ENCODE results near the gene CTNNA3. TPM values are rescaled to one million over a fixed set of nuclear protein-coding genes. Genes with fewer than 3 reads are reported as not detected.

The CTNNA3 gene
- total RNA-seq, 1 experiment from 2014 or later = 0.85 TPM

DNA sequence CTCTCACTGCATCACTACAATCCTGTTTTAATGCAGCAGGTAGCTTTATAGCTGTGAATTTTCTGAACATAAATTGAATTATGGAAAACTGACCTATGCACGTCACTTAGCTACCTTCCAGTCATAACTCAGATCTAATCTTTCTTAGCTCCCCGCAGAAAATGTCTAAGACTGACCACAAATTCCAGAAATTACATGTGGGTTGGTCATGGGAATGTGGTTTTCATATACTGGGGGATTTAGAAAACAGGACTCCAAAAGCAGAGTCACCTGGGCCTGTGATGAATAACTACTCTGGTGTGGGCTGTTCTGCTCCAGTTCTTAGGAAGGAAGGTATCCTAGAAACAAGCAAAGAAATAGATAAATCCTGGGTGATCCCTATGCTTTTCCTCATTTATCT is 948.5 kb downstream of the CTNNA3 start:
- ATAC-seq (peak; percentile 62; the same call in 1 of the 2 replicates), DNase-seq (ENCODE audit: low read depth, low spot score) (no peak)
- Histone ChIP-seq H3K4me1 (ENCODE audit: control insufficient read depth, insufficient read depth, low read length) (no peaks in the 10 kb centered on the region), H3K9me3 (ENCODE audit: control insufficient read depth, insufficient read depth, low read depth, low read length) (0 out of 2 replicates have a peak, but pooled peaks cover 2% of the 10 kb centered on the region), H3K27ac (ENCODE audit: low read length) (no peak overlapping the region), H3K27me3 (ENCODE audit: control insufficient read depth, insufficient read depth, low read length) (no peaks in the 10 kb centered on the region), H3K4me3 (ENCODE audit: low read depth in 2 of 2, low read length in 2 of 2) (no peak overlapping the region), H3K36me3 (ENCODE audit: control insufficient read depth, insufficient read depth, low read length) (no peaks in the 10 kb centered on the region)
- ChIA-PET POLR2A (no interaction called here), CTCF (no interaction called here)
- BruUV-seq (replicated peaks) = no TSS peak
- TF ChIP-seq, protein P1, sequence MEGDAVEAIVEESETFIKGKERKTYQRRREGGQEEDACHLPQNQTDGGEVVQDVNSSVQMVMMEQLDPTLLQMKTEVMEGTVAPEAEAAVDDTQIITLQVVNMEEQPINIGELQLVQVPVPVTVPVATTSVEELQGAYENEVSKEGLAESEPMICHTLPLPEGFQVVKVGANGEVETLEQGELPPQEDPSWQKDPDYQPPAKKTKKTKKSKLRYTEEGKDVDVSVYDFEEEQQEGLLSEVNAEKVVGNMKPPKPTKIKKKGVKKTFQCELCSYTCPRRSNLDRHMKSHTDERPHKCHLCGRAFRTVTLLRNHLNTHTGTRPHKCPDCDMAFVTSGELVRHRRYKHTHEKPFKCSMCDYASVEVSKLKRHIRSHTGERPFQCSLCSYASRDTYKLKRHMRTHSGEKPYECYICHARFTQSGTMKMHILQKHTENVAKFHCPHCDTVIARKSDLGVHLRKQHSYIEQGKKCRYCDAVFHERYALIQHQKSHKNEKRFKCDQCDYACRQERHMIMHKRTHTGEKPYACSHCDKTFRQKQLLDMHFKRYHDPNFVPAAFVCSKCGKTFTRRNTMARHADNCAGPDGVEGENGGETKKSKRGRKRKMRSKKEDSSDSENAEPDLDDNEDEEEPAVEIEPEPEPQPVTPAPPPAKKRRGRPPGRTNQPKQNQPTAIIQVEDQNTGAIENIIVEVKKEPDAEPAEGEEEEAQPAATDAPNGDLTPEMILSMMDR (IDR thresholded peaks at IDR 0.05) = no peak
- no peak for TF ChIP-seq SIN3A (IDR thresholded peaks at IDR 0.05; ENCODE audit: borderline replicate concordance, insufficient read depth, low read depth, low read length)
- TF ChIP-seq POLR2AphosphoS5 (IDR thresholded peaks at IDR 0.05; ENCODE audit: low read depth, low read length) = no peak
- TF ChIP-seq, protein P2, sequence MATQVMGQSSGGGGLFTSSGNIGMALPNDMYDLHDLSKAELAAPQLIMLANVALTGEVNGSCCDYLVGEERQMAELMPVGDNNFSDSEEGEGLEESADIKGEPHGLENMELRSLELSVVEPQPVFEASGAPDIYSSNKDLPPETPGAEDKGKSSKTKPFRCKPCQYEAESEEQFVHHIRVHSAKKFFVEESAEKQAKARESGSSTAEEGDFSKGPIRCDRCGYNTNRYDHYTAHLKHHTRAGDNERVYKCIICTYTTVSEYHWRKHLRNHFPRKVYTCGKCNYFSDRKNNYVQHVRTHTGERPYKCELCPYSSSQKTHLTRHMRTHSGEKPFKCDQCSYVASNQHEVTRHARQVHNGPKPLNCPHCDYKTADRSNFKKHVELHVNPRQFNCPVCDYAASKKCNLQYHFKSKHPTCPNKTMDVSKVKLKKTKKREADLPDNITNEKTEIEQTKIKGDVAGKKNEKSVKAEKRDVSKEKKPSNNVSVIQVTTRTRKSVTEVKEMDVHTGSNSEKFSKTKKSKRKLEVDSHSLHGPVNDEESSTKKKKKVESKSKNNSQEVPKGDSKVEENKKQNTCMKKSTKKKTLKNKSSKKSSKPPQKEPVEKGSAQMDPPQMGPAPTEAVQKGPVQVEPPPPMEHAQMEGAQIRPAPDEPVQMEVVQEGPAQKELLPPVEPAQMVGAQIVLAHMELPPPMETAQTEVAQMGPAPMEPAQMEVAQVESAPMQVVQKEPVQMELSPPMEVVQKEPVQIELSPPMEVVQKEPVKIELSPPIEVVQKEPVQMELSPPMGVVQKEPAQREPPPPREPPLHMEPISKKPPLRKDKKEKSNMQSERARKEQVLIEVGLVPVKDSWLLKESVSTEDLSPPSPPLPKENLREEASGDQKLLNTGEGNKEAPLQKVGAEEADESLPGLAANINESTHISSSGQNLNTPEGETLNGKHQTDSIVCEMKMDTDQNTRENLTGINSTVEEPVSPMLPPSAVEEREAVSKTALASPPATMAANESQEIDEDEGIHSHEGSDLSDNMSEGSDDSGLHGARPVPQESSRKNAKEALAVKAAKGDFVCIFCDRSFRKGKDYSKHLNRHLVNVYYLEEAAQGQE (IDR thresholded peaks at IDR 0.05; ENCODE audit: insufficient read depth in 1 of 2, low read depth in 2 of 2, low read length in 1 of 2) = no peak
- TF ChIP-seq TCF7L2 (IDR thresholded peaks at IDR 0.05; ENCODE audit: low read depth, low read length) = no peak
- in situ Hi-C loops (cut with HindIII; ENCODE audit: low pct_unique_long_range_greater_than_20kb, low sequenced_read_pairs) (no loop called here), intact Hi-C loops (cut with micrococcal nuclease; ENCODE audit: unreplicated experiment) (no loop called here)

GRCh38 chr10:66746711-66747110 is 949.3 kb downstream of the CTNNA3 start:
- in situ Hi-C loops (cut with HindIII; ENCODE audit: low pct_unique_long_range_greater_than_20kb, low sequenced_read_pairs) (no loop called here), intact Hi-C loops (cut with micrococcal nuclease; ENCODE audit: unreplicated experiment) (no loop called here)
- H3K27ac ChIP-seq (ENCODE audit: low read length) = no peak overlapping the region
- H3K4me1 ChIP-seq (ENCODE audit: control insufficient read depth, insufficient read depth, low read length) = no peaks in the 10 kb centered on the region
- DNase-seq (ENCODE audit: low read depth, low spot score) (no peak), ATAC-seq (no peak)
- H3K36me3 ChIP-seq (ENCODE audit: control insufficient read depth, insufficient read depth, low read length) = no peaks in the 10 kb centered on the region
- no TSS peak for BruUV-seq (replicated peaks)
- H3K4me3 ChIP-seq (ENCODE audit: low read depth in 2 of 2, low read length in 2 of 2) = no peak overlapping the region
- no peak for TF ChIP-seq SIN3A (IDR thresholded peaks at IDR 0.05; ENCODE audit: borderline replicate concordance, insufficient read depth, low read depth, low read length)
- TF ChIP-seq, protein P2 (IDR thresholded peaks at IDR 0.05; ENCODE audit: insufficient read depth in 1 of 2, low read depth in 2 of 2, low read length in 1 of 2) = no peak
- TF ChIP-seq TCF7L2 (IDR thresholded peaks at IDR 0.05; ENCODE audit: low read depth, low read length) = no peak
- no peak for TF ChIP-seq POLR2AphosphoS5 (IDR thresholded peaks at IDR 0.05; ENCODE audit: low read depth, low read length)
- TF ChIP-seq, protein P1 (IDR thresholded peaks at IDR 0.05) = no peak
- no peaks in the 10 kb centered on the region for H3K9me3 ChIP-seq (ENCODE audit: control insufficient read depth, insufficient read depth, low read depth, low read length)
- CTCF ChIA-PET = no interaction called here
- POLR2A ChIA-PET = no interaction called here
- no peaks in the 10 kb centered on the region for H3K27me3 ChIP-seq (ENCODE audit: control insufficient read depth, insufficient read depth, low read length)
